Endometrial microvascular endothelial cells (primary cell): ENCODE measurements around the gene CIZ1. TPM values are rescaled to one million over a fixed set of nuclear protein-coding genes. Genes with fewer than 3 reads are reported as not detected.
"Not testable (repeated sequence)": the region's sequence is repeated elsewhere in the genome, so short reads cannot be mapped to it uniquely, and the experiment has no call there.

Experiments used
- in situ Hi-C: cut with HindIII; loops from 2 replicates; pipeline ENCODE4 v1.10.0; 2017; ENCODE audit warnings: low sequenced_read_pairs, low pct_unique_long_range_greater_than_20kb; ENCODE audit errors: inconsistent ontology term
- total RNA-seq: library from RNA; depleted of rRNA; stranded (reverse); fragments of >200 nt; gene quantifications from one replicate; pipeline ENCODE4 v1.2.3, GENCODE V29; 2015; ENCODE audit errors: inconsistent ontology term

CIZ1 gene, protein sequence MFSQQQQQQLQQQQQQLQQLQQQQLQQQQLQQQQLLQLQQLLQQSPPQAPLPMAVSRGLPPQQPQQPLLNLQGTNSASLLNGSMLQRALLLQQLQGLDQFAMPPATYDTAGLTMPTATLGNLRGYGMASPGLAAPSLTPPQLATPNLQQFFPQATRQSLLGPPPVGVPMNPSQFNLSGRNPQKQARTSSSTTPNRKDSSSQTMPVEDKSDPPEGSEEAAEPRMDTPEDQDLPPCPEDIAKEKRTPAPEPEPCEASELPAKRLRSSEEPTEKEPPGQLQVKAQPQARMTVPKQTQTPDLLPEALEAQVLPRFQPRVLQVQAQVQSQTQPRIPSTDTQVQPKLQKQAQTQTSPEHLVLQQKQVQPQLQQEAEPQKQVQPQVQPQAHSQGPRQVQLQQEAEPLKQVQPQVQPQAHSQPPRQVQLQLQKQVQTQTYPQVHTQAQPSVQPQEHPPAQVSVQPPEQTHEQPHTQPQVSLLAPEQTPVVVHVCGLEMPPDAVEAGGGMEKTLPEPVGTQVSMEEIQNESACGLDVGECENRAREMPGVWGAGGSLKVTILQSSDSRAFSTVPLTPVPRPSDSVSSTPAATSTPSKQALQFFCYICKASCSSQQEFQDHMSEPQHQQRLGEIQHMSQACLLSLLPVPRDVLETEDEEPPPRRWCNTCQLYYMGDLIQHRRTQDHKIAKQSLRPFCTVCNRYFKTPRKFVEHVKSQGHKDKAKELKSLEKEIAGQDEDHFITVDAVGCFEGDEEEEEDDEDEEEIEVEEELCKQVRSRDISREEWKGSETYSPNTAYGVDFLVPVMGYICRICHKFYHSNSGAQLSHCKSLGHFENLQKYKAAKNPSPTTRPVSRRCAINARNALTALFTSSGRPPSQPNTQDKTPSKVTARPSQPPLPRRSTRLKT
- 47.3 TPM for total RNA-seq

DNA sequence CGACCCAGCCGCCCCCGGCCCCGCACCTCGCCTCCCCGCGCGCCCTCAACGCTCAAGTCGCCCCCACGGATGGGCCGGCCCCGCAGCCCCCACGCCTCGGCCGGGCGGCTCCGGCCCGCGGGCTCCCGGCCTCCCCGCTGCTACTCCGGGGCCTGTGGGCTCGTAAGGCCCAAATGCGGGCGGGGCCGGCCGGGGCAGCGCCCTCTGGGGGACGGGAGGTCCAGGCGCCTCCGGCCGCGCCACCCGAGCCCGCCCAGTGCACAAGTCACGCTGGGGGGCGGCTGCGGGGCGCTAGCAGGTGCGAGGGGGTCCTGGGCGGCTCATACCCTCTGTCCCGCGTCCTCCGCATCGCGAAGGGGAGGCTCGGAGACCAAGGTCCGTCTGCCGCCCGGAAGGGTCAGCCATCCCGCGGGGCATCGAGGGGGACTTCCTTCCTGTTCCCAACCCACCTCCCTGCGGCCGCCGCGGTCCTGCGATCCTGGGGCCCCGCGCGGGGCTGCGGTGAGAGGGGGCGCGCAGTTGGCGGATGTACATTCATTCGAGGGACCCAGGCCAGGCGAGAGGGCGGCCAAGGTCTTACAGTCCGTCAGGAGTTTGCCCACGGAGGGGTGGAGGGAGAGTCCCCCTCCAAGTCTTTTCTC is at the start of gene CIZ1:
Gene CIZ1 (minus strand): TSS at position 167 of the 641 bp plus-strand sequence. CDS start 715 bp downstream, outside the sequence.
- in situ Hi-C loops, result no loop called here

DNA sequence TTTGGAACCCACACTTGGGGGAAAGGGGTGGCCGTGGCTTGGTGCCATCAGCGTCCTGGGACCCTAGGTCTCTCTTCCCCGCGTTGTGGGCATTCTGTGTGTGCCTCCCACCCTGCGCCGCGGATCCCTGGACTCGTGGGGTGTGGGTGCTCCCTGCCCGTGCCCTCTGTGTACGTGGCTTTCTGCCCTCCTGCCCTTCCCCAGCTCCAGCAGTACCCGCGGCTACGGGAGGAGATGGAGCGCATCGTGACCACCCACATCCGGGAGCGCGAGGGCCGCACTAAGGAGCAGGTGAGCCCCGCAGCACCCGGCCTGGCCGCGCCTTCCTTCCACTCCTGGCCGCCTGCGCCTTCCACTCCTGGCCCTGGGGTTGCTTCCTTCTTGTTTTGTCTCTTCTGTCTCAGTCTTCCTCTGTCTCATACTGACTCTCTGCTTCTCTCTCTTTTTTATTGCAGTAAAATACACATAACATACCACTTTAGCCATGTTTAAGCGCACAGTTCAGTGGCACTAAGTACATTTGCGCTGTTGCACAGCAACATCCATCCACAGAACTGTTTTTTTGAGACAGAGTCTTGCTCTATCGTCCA is 42.5 kb upstream of the CIZ1 start:
- in situ Hi-C loops, result no loop called here

DNA sequence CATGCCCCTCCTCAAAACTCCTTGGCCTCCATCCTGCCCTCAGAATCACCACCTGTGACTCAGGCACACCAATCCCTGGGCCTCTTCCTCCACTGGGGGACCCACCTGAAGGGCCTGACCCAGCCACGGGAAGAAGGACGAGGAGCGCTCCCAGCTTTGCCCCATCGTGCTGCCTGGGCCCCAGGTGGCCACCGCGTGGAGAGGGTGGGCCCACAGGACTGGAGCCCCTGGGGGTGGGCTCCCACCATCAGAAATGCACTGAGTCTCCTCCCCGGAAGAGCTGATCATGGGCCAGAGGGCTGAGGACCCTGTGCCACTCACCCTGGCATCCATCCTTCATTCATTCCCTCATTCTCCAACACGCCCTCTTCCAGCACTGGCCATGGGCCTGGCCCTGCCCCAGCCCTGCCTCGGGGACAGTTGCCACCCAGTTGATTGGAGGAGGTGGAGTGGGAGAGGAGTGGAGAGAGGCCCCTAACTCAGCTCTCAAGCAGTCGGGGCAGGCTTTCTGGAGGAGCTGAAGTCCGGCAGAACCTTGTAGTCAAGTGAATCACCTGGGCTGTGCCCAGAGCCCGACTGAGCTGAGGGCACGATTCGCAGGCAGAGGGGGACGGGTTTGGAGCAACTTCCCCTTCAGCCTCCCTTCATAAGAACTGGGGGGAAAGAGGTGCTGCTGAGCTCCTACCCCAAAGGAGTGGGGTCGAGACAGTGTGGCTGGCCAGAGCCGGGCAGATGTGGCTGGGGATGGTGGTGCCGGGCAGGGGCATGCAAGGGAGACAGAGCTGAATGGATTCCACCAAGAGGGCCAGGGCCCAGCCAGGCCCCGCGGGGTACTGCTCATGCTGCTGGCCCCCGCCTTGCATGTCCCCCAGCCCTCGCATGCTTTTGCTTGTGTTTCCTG is 41.4 kb upstream of the CIZ1 start:
- in situ Hi-C loops, result no loop called here

DNA sequence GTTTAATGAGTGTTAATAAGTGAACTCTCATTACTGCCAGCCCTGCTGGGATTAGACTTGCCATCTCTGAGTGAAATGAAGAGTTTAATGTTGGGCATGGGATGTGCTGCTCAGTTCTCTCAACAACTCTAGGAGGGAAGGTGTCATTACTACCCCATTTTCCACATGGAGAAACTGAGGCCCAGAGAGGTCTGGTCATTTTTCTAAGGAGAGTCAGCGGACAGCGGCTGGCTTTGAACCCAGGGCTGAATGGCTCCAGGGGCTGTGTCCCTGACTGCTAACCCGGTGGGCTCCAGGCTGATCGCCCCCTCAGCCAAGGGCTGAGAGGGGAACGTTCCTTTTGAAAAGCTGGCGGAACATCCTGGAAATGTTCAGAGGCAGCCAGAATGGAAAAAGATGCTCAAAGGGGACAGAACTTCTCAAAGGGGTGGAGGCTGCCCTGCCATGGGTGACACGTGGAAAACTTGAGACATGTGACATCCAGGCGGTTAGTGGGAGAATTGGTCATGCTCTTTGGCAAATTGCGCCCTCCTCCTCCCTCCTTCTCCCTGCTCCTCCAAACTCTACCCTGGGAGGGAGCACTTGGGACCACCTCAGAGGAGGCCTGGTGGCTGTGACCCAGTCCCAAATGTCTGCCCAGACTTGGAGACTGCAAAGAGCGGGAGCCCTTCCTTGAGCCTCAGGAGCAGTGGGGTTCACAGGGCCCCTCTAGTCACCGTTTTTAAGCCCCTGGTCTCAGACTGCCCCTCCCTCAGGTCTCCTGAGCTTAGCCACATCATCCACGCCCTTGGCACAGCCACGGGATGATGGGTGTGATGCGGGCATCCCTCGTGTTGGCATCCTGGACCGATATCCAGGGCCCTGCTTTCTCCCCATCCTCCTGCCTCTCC is 40.5 kb upstream of the CIZ1 start:
- in situ Hi-C loops, result no loop called here

DNA sequence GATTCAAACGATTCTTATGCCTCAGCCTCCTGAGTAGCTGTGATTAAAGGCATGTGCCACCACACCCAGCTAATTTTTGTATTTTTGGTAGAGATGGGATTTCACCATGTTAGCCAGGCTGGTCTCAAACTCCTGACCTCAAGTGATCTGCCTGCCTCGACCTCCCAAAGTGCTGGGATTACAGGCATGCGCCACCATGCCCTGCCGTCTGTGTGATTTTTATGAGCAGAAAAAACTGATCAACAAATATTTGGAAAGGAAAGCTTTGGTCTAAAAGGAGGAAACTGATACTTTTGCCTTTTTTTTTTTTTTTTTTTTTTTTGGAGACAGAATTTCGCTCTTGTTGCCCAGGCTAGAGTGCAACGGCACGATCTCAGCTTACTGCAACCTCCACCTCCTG is 39.5 kb upstream of the CIZ1 start:
- in situ Hi-C loops, result not testable (repeated sequence)

DNA sequence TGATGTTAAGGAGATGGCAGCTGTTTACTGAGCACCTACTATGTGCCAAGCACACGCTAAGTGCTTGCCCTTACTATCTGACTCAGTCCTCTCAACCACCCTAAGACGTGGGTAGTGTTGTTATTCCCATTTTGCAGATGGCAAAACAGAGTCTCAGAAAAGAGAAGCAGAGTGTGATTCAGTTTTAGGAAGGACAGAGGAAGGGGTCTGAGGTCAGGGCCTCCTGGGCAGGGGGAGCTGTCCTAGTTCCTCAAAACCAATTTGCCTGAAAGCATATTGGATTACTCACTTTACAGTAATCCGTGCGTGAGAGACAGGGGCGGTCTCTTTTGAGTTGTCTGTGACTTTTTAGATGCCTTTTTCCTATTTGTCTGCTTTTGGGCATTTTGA is 35.0 kb upstream of the CIZ1 start:
- in situ Hi-C loops, result no loop called here

DNA sequence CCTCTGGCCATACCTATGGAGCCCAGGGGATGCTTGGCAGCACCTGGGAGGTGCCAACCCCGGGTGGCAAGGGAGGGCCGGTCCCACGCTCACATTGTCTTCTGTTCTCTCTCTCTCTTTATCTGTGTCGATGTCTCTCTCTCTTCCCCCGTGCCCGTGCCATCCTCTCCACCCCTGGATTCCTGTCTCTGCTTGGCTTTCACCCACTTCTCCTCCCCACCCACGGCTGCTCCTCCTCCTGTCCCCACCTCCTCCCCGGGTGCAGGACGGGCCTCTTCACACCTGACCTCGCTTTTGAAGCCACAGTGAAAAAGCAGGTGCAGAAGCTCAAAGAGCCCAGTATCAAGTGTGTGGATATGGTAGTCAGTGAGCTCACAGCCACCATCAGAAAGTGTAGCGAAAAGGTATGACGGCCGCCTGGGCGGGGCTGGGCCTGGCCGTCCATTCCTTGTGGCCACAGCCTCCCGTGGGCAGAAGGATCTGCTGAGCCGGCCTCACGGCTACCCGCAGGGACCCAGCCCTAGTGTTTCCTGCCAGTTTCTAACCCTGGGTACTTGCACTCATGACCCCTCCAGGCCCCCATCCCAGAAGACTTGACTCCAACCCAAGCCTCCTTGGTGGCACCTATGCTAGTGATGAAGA is 34.5 kb upstream of the CIZ1 start:
- in situ Hi-C loops, result no loop called here

DNA sequence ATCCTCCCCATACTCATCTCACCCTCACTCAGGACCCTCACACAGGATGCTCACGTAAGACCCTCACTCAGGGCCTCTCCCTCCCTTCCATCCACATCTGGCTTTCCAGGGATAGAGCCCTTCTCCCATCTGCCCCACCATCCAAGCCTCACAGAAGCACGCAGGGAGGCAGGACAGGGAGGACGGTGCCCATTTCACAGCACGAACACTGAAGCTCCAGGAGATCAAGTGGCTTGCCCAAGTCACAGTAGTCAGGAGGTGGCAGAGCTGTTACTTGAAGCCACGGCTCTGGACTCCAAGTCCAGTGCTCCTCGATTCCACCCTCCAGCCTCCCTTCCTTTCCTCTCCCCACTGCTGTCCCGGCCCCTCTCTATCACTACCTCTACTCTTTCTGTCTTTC is 33.5 kb upstream of the CIZ1 start:
- in situ Hi-C loops, result no loop called here

DNA sequence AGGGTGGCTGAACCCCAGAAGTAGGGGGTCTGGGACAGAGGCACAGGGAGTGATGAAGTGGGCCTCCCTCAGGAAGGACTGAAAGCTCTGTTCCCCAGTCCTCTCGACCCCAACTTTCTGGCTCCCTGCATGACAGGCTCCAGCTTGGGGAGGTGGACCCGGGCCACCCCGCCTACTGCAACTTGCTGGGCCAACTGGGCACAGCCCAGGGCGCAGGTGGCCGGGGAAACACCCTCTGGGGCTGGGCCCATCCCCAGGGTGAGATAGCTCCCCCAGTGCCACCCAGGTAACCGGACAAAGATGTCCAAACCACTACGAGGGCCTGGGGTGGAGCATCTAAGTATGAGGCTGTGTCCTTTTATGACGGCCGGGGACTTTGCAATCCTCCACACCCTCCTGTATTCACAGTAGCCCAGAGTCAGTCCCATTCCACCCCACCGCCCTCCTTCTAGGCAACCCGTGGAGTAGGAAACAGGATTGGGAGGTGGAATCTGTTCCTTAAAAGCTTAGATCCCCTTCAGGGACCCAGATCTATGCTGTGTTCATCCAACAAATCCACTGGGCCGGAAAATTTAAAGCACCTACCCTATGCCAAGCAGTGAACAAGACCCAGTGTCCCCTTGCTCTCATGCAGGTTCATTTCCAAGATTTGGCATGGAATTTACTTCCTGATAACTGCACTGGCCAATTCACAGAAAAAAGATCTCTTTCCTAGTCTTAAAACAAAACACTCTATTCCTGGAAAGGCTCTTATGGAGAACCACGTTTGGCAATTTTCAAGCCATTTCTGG is 31.7 kb upstream of the CIZ1 start:
- in situ Hi-C loops, result no loop called here

DNA sequence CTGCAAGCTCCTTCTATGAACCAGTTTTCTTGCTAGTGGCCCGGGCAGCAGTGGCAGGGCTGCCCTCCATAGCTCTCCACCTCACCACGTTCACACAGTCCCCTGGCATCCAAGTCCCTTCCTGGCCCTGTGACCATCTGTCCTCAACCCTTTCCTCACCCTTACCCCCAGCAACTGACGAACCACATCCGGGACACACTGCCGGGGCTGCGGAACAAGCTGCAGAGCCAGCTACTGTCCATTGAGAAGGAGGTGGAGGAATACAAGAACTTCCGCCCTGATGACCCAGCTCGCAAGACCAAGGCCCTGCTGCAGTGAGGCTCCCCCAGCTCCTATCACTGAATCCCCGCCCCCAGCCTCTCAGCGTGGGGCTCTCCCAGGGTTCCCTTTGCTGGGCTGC is 30.7 kb upstream of the CIZ1 start:
- in situ Hi-C loops, result no loop called here

DNA sequence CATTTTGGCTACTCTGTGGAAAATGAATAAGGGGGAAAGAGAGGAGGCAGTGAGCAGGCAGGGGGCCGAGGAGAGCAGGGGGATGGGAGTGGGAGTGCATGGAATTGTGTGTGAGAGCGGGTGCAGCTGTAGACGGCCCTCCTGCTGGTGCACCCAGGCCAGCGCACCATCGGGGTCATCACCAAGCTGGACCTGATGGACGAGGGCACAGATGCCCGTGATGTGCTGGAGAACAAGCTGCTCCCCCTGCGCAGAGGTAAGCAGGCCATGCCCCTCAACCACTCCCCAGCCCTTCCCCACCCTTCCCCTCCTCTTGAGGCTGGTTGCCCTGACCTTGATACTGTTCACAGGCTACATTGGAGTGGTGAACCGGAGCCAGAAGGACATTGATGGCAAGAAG is 28.5 kb upstream of the CIZ1 start:
- in situ Hi-C loops, result no loop called here

DNA sequence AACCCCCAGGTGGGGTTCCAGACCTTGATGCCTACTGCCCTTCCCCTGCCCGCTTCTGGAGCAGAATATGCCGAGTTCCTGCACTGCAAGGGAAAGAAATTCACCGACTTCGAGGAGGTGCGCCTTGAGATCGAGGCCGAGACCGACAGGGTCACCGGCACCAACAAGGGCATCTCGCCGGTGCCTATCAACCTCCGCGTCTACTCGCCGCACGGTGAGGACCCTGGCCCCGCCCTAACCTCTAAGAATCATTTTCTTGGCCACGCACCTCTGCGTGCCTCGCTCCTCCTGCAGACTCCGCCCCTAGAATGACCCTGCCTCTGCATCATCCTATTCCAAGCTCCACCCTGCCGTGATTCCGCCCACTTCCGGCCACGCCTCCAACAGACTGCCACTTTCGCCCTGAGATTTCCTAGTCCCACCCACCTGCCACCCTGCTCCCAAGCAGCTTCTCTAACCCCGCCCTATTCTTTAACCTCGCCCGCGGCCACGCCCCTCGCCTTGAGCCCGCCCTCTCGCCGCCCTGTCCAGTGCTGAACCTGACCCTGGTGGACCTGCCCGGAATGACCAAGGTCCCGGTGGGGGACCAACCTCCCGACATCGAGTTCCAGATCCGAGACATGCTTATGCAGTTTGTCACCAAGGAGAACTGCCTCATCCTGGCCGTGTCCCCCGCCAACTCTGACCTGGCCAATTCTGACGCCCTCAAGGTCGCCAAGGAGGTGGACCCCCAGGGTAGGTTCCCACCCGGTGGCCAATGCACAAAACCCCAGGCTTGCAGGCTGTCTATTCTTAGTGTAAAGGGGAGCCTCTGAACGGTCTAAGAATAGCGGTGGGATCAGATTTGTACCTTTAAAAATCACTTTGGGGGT is 27.4 kb upstream of the CIZ1 start:
- in situ Hi-C loops, result no loop called here

DNA sequence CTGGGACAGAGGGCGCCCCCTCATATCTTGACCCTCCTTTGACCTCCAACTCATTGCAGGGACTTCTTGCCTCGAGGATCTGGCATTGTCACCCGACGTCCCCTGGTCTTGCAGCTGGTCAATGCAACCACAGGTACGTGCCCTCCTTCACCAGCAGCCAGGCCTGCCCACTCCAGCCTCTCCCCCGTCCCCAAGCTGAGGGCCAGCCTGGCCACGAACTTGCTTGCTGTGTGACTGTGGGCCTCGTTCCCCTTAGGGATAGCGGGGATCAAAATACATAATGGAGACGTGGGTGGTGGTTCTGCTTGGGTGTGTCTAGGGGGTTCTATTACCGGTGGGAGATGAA is 26.8 kb upstream of the CIZ1 start:
- in situ Hi-C loops, result no loop called here

DNA sequence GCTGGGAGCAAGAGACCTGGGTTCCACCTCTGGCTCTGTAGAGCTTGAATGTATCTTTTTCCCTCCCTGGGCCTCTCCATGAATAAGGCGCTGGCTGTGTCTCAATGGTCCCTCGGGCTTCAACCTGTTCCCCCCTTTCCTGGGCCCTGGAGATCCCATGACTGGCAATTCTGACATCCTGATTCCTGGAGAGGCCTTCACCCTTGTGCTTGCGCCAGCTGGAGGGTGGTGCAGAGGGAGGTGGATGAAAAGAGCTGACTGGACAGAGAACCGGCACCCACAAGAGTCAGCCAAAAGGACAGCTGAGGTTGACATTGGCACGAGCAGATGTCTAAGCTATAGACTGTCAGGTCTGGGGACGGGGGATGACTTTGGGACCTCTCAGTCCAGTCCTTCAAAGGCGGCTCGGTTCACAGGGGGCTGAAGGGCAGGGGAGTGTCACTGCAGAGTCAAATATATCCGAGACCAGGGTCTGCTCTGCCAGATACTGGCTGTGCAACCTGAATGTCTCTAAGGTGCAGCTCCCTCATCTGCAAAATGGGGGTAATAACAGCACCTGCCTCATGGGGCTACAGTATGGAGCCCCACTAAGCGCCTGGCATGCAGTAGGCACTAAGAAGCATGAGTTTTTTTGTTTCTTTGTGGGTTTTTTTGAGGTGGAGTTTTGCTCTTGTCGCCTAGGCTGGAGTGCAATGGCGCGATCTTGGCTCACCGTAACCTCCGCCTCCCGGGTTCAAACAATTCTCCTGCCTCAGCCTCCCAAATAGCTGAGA is 25.6 kb upstream of the CIZ1 start:
- in situ Hi-C loops, result no loop called here
